ENCODE results near the gene SRSF1.
"Not testable (repeated sequence)": the region's sequence is repeated elsewhere in the genome, so short reads cannot be mapped to it uniquely, and the experiment has no call there.

SRSF1 gene

DNA sequence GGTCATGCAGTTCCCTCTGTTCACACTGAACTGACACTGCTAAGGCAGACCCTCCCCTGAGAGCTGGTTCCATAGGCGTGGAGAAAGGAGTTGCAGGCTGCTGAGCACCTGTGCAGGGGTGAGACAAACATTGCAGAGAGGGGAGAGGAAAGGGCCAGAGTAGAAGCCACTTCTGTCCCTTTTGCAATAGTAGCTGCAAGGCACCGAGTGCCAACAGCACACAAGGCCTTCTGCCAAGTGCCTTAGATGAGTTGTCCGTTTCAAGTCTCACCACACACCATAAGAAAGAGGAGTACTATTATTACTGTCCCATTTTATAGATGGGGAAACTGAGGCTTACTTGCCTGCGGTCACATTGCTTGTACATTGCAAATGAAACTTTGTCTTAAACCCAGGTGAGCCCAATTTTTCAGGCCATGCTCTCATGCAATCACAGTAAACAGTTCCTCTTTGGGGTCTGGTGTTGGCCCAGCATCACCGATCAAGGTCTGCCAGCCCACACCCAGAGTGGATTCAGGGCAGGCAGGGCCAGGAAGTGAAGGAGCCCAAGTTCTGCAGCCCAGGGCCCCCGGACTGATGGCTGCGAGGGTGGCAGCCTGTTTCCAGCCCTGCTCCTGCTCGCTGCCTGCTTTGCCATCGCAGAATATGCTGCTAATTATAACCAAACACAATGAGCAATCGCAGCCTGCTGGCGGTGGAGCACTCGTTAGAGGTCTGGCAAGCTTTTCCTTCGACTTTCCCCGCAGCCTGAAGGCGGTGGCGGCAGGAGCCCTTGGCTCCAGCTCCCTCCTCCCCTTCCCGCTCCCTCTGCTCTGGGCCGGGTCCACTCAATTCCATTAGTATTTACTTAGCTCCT lies 39.4 kb upstream of the SRSF1 start:
- no peak for DNase-seq
- H3K9me3 ChIP-seq (ENCODE audit: control insufficient read depth, low read length), result no peaks in the 10 kb centered on the region
- no peaks in the 10 kb centered on the region for H3K27me3 ChIP-seq (replicated peaks; ENCODE audit: control insufficient read depth, insufficient read depth, low read length, poor library complexity, severe bottlenecking)

GRCh38 chr17:58044256-58044655 lies 37.2 kb upstream of the SRSF1 start:
- not testable (repeated sequence) for H3K4me3 ChIP-seq (ENCODE audit: insufficient read depth, low read depth, low read length, poor library complexity, severe bottlenecking); H3K27ac ChIP-seq (ENCODE audit: insufficient read depth, low read length, poor library complexity, severe bottlenecking); H3K4me1 ChIP-seq (ENCODE audit: control insufficient read depth, insufficient read depth, low read length, poor library complexity, severe bottlenecking); H3K27me3 ChIP-seq (replicated peaks; ENCODE audit: control insufficient read depth, insufficient read depth, low read length, poor library complexity, severe bottlenecking); H3K9me3 ChIP-seq (ENCODE audit: control insufficient read depth, low read length); H3K36me3 ChIP-seq (ENCODE audit: control insufficient read depth, insufficient read depth, low read length); DNase-seq

More for the DNA sequence above, 39.4 kb upstream of the SRSF1 start:
- H3K36me3 ChIP-seq (ENCODE audit: control insufficient read depth, insufficient read depth, low read length), result no peaks in the 10 kb centered on the region
- H3K27ac ChIP-seq (ENCODE audit: insufficient read depth, low read length, poor library complexity, severe bottlenecking), result no peak overlapping the region
- H3K4me3 ChIP-seq (ENCODE audit: insufficient read depth, low read depth, low read length, poor library complexity, severe bottlenecking), result no peak overlapping the region
- H3K4me1 ChIP-seq (ENCODE audit: control insufficient read depth, insufficient read depth, low read length, poor library complexity, severe bottlenecking), result no peaks in the 10 kb centered on the region

GRCh38 chr17:58043221-58044181 lies 36.5 kb upstream of the SRSF1 start:
- H3K4me1 ChIP-seq (ENCODE audit: control insufficient read depth, insufficient read depth, low read length, poor library complexity, severe bottlenecking), result no peaks in the 10 kb centered on the region
- H3K9me3 ChIP-seq (ENCODE audit: control insufficient read depth, low read length), result no peaks in the 10 kb centered on the region
- DNase-seq, result no peak
- no peaks in the 10 kb centered on the region for H3K27me3 ChIP-seq (replicated peaks; ENCODE audit: control insufficient read depth, insufficient read depth, low read length, poor library complexity, severe bottlenecking)
- no peaks in the 10 kb centered on the region for H3K36me3 ChIP-seq (ENCODE audit: control insufficient read depth, insufficient read depth, low read length)
- H3K4me3 ChIP-seq (ENCODE audit: insufficient read depth, low read depth, low read length, poor library complexity, severe bottlenecking), result no peak overlapping the region
- H3K27ac ChIP-seq (ENCODE audit: insufficient read depth, low read length, poor library complexity, severe bottlenecking), result no peak overlapping the region

- Histone ChIP-seq H3K9me3 (ENCODE audit: control insufficient read depth, low read length) (no peaks in the 10 kb centered on the region), H3K36me3 (ENCODE audit: control insufficient read depth, insufficient read depth, low read length) (no peaks in the 10 kb centered on the region), H3K4me3 (ENCODE audit: insufficient read depth, low read depth, low read length, poor library complexity, severe bottlenecking) (no peak overlapping the region), H3K4me1 (ENCODE audit: control insufficient read depth, insufficient read depth, low read length, poor library complexity, severe bottlenecking) (no peaks in the 10 kb centered on the region), H3K27me3 (replicated peaks; ENCODE audit: control insufficient read depth, insufficient read depth, low read length, poor library complexity, severe bottlenecking) (no peaks in the 10 kb centered on the region), H3K27ac (ENCODE audit: insufficient read depth, low read length, poor library complexity, severe bottlenecking) (no peak overlapping the region)
- no peak for DNase-seq
Observed at GRCh38 chr17:58041161-58041560, 34.1 kb upstream of the SRSF1 start.

DNA sequence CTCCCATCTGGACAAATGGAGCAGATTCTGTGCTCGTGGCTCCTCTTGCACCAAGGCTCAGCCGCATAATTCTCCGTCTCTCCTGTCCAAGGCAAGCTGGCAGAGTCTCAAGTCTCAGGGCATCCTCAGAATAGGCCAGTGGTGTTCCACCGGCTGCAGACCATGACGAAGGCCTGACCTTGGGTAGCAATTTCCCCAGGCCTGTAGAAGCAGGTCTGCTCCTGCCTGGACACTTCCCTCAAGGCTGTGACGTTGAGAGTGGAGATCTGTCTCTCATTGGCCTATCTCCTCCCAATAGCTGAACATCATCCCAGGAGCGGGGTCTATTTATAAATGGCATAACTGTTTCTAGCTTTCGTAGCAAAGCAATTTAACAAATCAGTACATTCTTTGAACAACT lies 33.3 kb upstream of the SRSF1 start:
- Histone ChIP-seq H3K27ac (ENCODE audit: insufficient read depth, low read length, poor library complexity, severe bottlenecking) (no peak overlapping the region), H3K4me3 (ENCODE audit: insufficient read depth, low read depth, low read length, poor library complexity, severe bottlenecking) (no peak overlapping the region), H3K9me3 (ENCODE audit: control insufficient read depth, low read length) (no peaks in the 10 kb centered on the region), H3K27me3 (replicated peaks; ENCODE audit: control insufficient read depth, insufficient read depth, low read length, poor library complexity, severe bottlenecking) (no peaks in the 10 kb centered on the region), H3K4me1 (ENCODE audit: control insufficient read depth, insufficient read depth, low read length, poor library complexity, severe bottlenecking) (no peaks in the 10 kb centered on the region), H3K36me3 (ENCODE audit: control insufficient read depth, insufficient read depth, low read length) (no peaks in the 10 kb centered on the region)
- no peak for DNase-seq

DNA sequence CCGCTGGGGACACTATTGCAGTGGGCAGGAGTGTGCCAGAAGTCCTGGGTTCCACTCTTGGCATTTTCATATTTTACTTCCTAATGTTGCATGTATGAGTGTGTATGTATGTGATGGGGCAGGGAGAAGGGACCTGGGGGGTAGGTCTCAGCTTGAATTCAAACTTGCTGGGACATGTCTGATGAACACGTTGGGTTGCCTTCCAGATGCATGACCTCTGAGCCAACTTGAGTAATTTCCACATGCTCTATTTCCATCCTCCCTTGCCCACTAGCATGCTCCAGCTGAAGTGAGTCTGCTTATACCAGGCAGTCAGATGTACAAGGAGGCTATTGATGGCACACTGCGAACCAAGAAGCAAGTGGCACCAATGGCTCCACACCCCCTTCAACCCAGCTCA lies 32.9 kb upstream of the SRSF1 start:
- no peaks in the 10 kb centered on the region for H3K27me3 ChIP-seq (replicated peaks; ENCODE audit: control insufficient read depth, insufficient read depth, low read length, poor library complexity, severe bottlenecking)
- H3K36me3 ChIP-seq (ENCODE audit: control insufficient read depth, insufficient read depth, low read length), result no peaks in the 10 kb centered on the region
- H3K4me1 ChIP-seq (ENCODE audit: control insufficient read depth, insufficient read depth, low read length, poor library complexity, severe bottlenecking), result no peaks in the 10 kb centered on the region
- no peaks in the 10 kb centered on the region for H3K9me3 ChIP-seq (ENCODE audit: control insufficient read depth, low read length)
- DNase-seq, result no peak
- H3K4me3 ChIP-seq (ENCODE audit: insufficient read depth, low read depth, low read length, poor library complexity, severe bottlenecking), result no peak overlapping the region
- no peak overlapping the region for H3K27ac ChIP-seq (ENCODE audit: insufficient read depth, low read length, poor library complexity, severe bottlenecking)

GRCh38 chr17:58032691-58033415 lies 25.8 kb upstream of the SRSF1 start:
- Histone ChIP-seq H3K27ac (ENCODE audit: insufficient read depth, low read length, poor library complexity, severe bottlenecking) (no peak overlapping the region), H3K9me3 (ENCODE audit: control insufficient read depth, low read length) (no peaks in the 10 kb centered on the region), H3K27me3 (replicated peaks; ENCODE audit: control insufficient read depth, insufficient read depth, low read length, poor library complexity, severe bottlenecking) (no peaks in the 10 kb centered on the region), H3K4me3 (ENCODE audit: insufficient read depth, low read depth, low read length, poor library complexity, severe bottlenecking) (no peak overlapping the region), H3K36me3 (ENCODE audit: control insufficient read depth, insufficient read depth, low read length) (no peaks in the 10 kb centered on the region), H3K4me1 (ENCODE audit: control insufficient read depth, insufficient read depth, low read length, poor library complexity, severe bottlenecking) (no peaks in the 10 kb centered on the region)
- DNase-seq, result no peak

GRCh38 chr17:58028578-58028977 lies 21.5 kb upstream of the SRSF1 start:
- H3K9me3 ChIP-seq (ENCODE audit: control insufficient read depth, low read length), result no peaks in the 10 kb centered on the region
- no peak overlapping the region for H3K4me3 ChIP-seq (ENCODE audit: insufficient read depth, low read depth, low read length, poor library complexity, severe bottlenecking)
- no peaks in the 10 kb centered on the region for H3K4me1 ChIP-seq (ENCODE audit: control insufficient read depth, insufficient read depth, low read length, poor library complexity, severe bottlenecking)
- H3K36me3 ChIP-seq (ENCODE audit: control insufficient read depth, insufficient read depth, low read length), result no peaks in the 10 kb centered on the region
- H3K27ac ChIP-seq (ENCODE audit: insufficient read depth, low read length, poor library complexity, severe bottlenecking), result no peak overlapping the region
- DNase-seq, result no peak
- H3K27me3 ChIP-seq (replicated peaks; ENCODE audit: control insufficient read depth, insufficient read depth, low read length, poor library complexity, severe bottlenecking), result no peaks in the 10 kb centered on the region

DNA sequence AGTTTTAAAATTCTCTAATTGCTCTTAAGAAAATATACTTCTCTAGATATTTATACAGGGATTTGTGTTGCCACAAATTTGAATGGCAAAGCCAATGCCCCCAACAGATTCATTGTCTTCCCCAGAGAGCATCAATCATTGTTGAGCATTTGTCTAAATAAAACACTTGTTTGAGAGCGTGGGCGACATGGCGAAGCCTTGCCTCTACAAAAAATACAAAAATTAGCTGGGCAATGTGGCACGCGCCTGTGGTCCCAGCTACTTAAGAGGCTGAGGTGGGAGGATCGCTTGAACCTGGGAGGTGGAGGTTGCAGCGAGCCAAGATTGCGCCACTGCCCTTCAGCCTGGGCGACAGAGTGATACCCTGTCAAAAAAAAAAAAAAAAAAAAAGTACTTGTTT lies 13.4 kb upstream of the SRSF1 start:
- no peak overlapping the region for H3K27ac ChIP-seq (ENCODE audit: insufficient read depth, low read length, poor library complexity, severe bottlenecking)
- no peak overlapping the region for H3K4me3 ChIP-seq (ENCODE audit: insufficient read depth, low read depth, low read length, poor library complexity, severe bottlenecking)
- no peaks in the 10 kb centered on the region for H3K27me3 ChIP-seq (replicated peaks; ENCODE audit: control insufficient read depth, insufficient read depth, low read length, poor library complexity, severe bottlenecking)
- DNase-seq, result no peak
- no peaks in the 10 kb centered on the region for H3K9me3 ChIP-seq (ENCODE audit: control insufficient read depth, low read length)
- no peaks in the 10 kb centered on the region for H3K4me1 ChIP-seq (ENCODE audit: control insufficient read depth, insufficient read depth, low read length, poor library complexity, severe bottlenecking)
- no peaks in the 10 kb centered on the region for H3K36me3 ChIP-seq (ENCODE audit: control insufficient read depth, insufficient read depth, low read length)
